IMR-90 (cell line): Measurements from ENCODE around the gene COL15A1. TPM values are rescaled to one million over a fixed set of nuclear protein-coding genes. Genes with fewer than 3 reads are reported as not detected.
A peak's percentile ranks its signal among the peaks of the same experiment; 100 is the strongest.

Experiments
- ATAC-seq: fragments of 200-7000 bp; cut with Tn5 transposase; 2 replicates; pipeline ENCODE4 v1.9.1; 2020; ENCODE audit warnings: low read depth, mild to moderate bottlenecking, moderate library complexity
- BruUV-seq: library from RNA; stranded (reverse); fragments of 400-500 nt; replicated peaks from 2 replicates; lab custom pipeline; 2021; lab: Mats Ljungman, UMichigan
- CTCF ChIA-PET: fragments of 300-600 bp; formaldehyde crosslinking; extraction: SDS; loops from one replicate; lab custom pipeline; 2021; ENCODE audit warnings: antibody characterized with exemption; lab: Yijun Ruan, JAX
- POLR2A ChIA-PET: fragments of 300-600 bp; sonication (Branson Sonifier 250); formaldehyde crosslinking; loops from one replicate; lab custom pipeline; 2022; ENCODE audit warnings: antibody characterized with exemption; ENCODE audit not compliant: unreplicated experiment; lab: Charles Lee
- DNase-seq: peaks from one replicate; pipeline ENCODE4 v3.0.0; 2013
- H2AFZ ChIP-seq: replicated peaks from 2 replicates; pipeline ENCODE3; 2013; ENCODE audit warnings: low read length, mild to moderate bottlenecking; ENCODE audit not compliant: poor library complexity
- H2AK5ac ChIP-seq: 2 replicates; pipeline ENCODE4 v1.6.1; 2013; ENCODE audit warnings: low read depth, low read length, inconsistent platforms
- H2AK9ac ChIP-seq: replicated peaks from 2 replicates; pipeline ENCODE3; 2013; ENCODE audit warnings: mild to moderate bottlenecking, low read depth, low read length, moderate library complexity; ENCODE audit not compliant: poor library complexity
- H2BK120ac ChIP-seq: 2 replicates; pipeline ENCODE4 v1.6.1; 2013; ENCODE audit warnings: low read depth, low read length, inconsistent platforms
- H2BK15ac ChIP-seq: 3 replicates; pipeline ENCODE4 v1.6.1; 2013; ENCODE audit warnings: low read depth, low read length, inconsistent platforms
- H2BK20ac ChIP-seq: 2 replicates; pipeline ENCODE4 v1.6.1; 2013; ENCODE audit warnings: low read depth, mild to moderate bottlenecking, inconsistent platforms, low read length, moderate library complexity
- H2BK5ac ChIP-seq: 2 replicates; pipeline ENCODE4 v1.6.1; 2013; ENCODE audit warnings: mild to moderate bottlenecking, low read depth, low read length, inconsistent platforms; ENCODE audit not compliant: poor library complexity, severe bottlenecking
- H3K14ac ChIP-seq: replicated peaks from 2 replicates; pipeline ENCODE4 v1.6.1; 2013; ENCODE audit warnings: low read depth, low read length, inconsistent platforms
- H3K18ac ChIP-seq: 2 replicates; pipeline ENCODE4 v1.6.1; 2013; ENCODE audit warnings: low read depth, low read length, control low read depth
- H3K23ac ChIP-seq: 2 replicates; pipeline ENCODE4 v1.6.1; 2013; ENCODE audit warnings: low read depth, low read length, inconsistent platforms
- H3K27ac ChIP-seq: 2 replicates; pipeline ENCODE4 v1.5.1; 2013; ENCODE audit warnings: mild to moderate bottlenecking, control low read depth, low read length; ENCODE audit not compliant: insufficient read depth
- H3K27me3 ChIP-seq: 2 replicates; pipeline ENCODE4 v1.6.1; 2013; ENCODE audit warnings: low read length; ENCODE audit not compliant: control insufficient read depth, insufficient read depth
- H3K36me3 ChIP-seq: 2 replicates; pipeline ENCODE4 v1.6.1; 2013; ENCODE audit warnings: low read length, mixed read lengths; ENCODE audit not compliant: control insufficient read depth, insufficient read depth
- H3K4ac ChIP-seq: 2 replicates; pipeline ENCODE4 v1.6.1; 2013; ENCODE audit warnings: low read depth, low read length, inconsistent platforms
- H3K4me1 ChIP-seq: 2 replicates; pipeline ENCODE4 v1.6.1; 2013; ENCODE audit warnings: low read length, mixed read lengths; ENCODE audit not compliant: control insufficient read depth, insufficient read depth
- H3K4me2 ChIP-seq: 2 replicates; pipeline ENCODE4 v1.6.1; 2013; ENCODE audit warnings: low read depth, mild to moderate bottlenecking, control low read depth, low read length, moderate library complexity
- H3K4me3 ChIP-seq: 2 replicates; pipeline ENCODE4 v1.5.1; 2013; ENCODE audit warnings: low read depth, mild to moderate bottlenecking, control low read depth, low read length, moderate library complexity; ENCODE audit not compliant: insufficient read depth
- H3K56ac ChIP-seq: 2 replicates; pipeline ENCODE4 v1.6.1; 2013; ENCODE audit warnings: low read length, inconsistent platforms; ENCODE audit not compliant: insufficient read depth; ENCODE audit errors: extremely low read depth
- H3K79me1 ChIP-seq, 2 experiments: 2 replicates each; pipeline ENCODE4 v1.6.1; 2013; ENCODE audit warnings: low read length in 2 of 2, inconsistent platforms in 1 of 2, low read depth in 1 of 2
- H3K9ac ChIP-seq: 2 replicates; pipeline ENCODE4 v1.6.1; 2013; ENCODE audit warnings: low read depth, low read length, control low read depth
- H3K9me1 ChIP-seq: 2 replicates; pipeline ENCODE4 v1.6.1; 2013; ENCODE audit warnings: low read length, inconsistent platforms; ENCODE audit not compliant: insufficient read depth
- H3K9me3 ChIP-seq: 2 replicates; pipeline ENCODE4 v1.6.1; 2013; ENCODE audit warnings: low read length; ENCODE audit not compliant: control insufficient read depth, insufficient read depth
- H4K20me1 ChIP-seq: 2 replicates; pipeline ENCODE4 v1.6.1; 2013; ENCODE audit warnings: low read length, inconsistent platforms; ENCODE audit not compliant: insufficient read depth
- H4K5ac ChIP-seq: 2 replicates; pipeline ENCODE4 v1.6.1; 2013; ENCODE audit warnings: mild to moderate bottlenecking, low read depth, low read length, control low read depth
- H4K8ac ChIP-seq, 2 experiments: 2 replicates each; pipeline ENCODE4 v1.6.1; 2013; ENCODE audit warnings: low read depth in 2 of 2, low read length in 2 of 2, control low read depth in 1 of 2, inconsistent platforms in 1 of 2
- H4K91ac ChIP-seq: 2 replicates; pipeline ENCODE4 v1.6.1; 2013; ENCODE audit warnings: low read depth, low read length, inconsistent platforms; ENCODE audit not compliant: insufficient read depth
- BHLHE40 ChIP-seq: fragments of 150-350 bp; IDR thresholded peaks from 2 replicates; pipeline ENCODE4 v1.6.1; 2016; ENCODE audit warnings: mild to moderate bottlenecking, low read depth, low read length
- CEBPB ChIP-seq: IDR thresholded peaks from 2 replicates; pipeline ENCODE4 v1.6.1; 2012; ENCODE audit warnings: low read depth, low read length, improper control_type of control experiment
- CTCF ChIP-seq: conservative IDR thresholded peaks from 2 replicates; pipeline ENCODE4 v1.5.1; 2012; ENCODE audit warnings: mild to moderate bottlenecking, low read depth, low read length, improper control_type of control experiment
- ELK1 ChIP-seq: fragments of 150-350 bp; IDR thresholded peaks from 2 replicates; pipeline ENCODE4 v1.6.1; 2016; ENCODE audit warnings: low read depth, mild to moderate bottlenecking, low read length, moderate library complexity, borderline replicate concordance
- FOS ChIP-seq: fragments of 150-350 bp; IDR thresholded peaks from 2 replicates; pipeline ENCODE4 v1.6.1; 2016; ENCODE audit warnings: low read depth, low read length
- MAFK ChIP-seq: IDR thresholded peaks from 2 replicates; pipeline ENCODE4 v1.6.1; 2012; ENCODE audit warnings: low read depth, low read length, improper control_type of control experiment
- MAZ ChIP-seq: IDR thresholded peaks from 2 replicates; pipeline ENCODE4 v1.6.1; 2012; ENCODE audit warnings: low read depth, mild to moderate bottlenecking, low read length, improper control_type of control experiment, moderate library complexity, borderline replicate concordance
- MXI1 ChIP-seq: IDR thresholded peaks from 2 replicates; pipeline ENCODE4 v1.6.1; 2012; ENCODE audit warnings: low read depth, mild to moderate bottlenecking, low read length, moderate library complexity, borderline replicate concordance
- NFE2L2 ChIP-seq: fragments of 150-350 bp; IDR thresholded peaks from 2 replicates; pipeline ENCODE4 v1.6.1; 2016; ENCODE audit warnings: low read depth, mild to moderate bottlenecking, low read length
- POLR2A ChIP-seq: IDR thresholded peaks from 2 replicates; pipeline ENCODE4 v1.6.1; 2012; ENCODE audit warnings: mild to moderate bottlenecking, low read depth, low read length
- RAD21 ChIP-seq: IDR thresholded peaks from 2 replicates; pipeline ENCODE4 v1.6.1; 2012; ENCODE audit warnings: low read length, improper control_type of control experiment
- RCOR1 ChIP-seq: IDR thresholded peaks from 2 replicates; pipeline ENCODE4 v1.6.1; 2012; ENCODE audit warnings: mild to moderate bottlenecking, low read length, improper control_type of control experiment; ENCODE audit not compliant: insufficient replicate concordance
- RFX5 ChIP-seq: IDR thresholded peaks from 2 replicates; pipeline ENCODE4 v1.8.0; 2012; ENCODE audit warnings: low read depth, mild to moderate bottlenecking, low read length, moderate library complexity
- SMC3 ChIP-seq: fragments of 150-350 bp; IDR thresholded peaks from 2 replicates; pipeline ENCODE4 v1.6.1; 2016; ENCODE audit warnings: low read depth, mild to moderate bottlenecking, antibody characterized with exemption, low read length, moderate library complexity
- WGBS, 2 experiments: methylation state at CpG; one replicate each; pipeline versions ENCODE4 v1.1.5 to v1.1.7; 2013; ENCODE audit warnings: missing lambda C conversion rate in 2 of 2; ENCODE audit not compliant: insufficient read length in 1 of 2; ENCODE audit errors: extremely low coverage in 2 of 2; 5-methylcytosine and 5-hydroxymethylcytosine counted together
- dilution Hi-C: fragments of 300-500 bp; cut with HindIII; formaldehyde crosslinking; loops from one replicate; pipeline ENCODE4 v1.14.3; 2018; ENCODE audit warnings: low sequenced_read_pairs; ENCODE audit not compliant: unreplicated experiment
- in situ Hi-C: fragments of 300-500 bp; cut with MboI; formaldehyde crosslinking; loops from 3 replicates; pipeline ENCODE4 v1.14.3; 2019; ENCODE audit warnings: low sequenced_read_pairs, inconsistent platforms, mixed read lengths
- intact Hi-C: fragments of 100-400 bp; cut with micrococcal nuclease; formaldehyde crosslinking; loops from 2 replicates; pipeline ENCODE4 v1.10.0; 2022
- polyA plus RNA-seq, 3 experiments: library from polyadenylated mRNA; depleted of rRNA; stranded (reverse); fragments of >200 nt; gene quantifications; 2 replicates each; pipeline ENCODE4 v1.2.3, GENCODE V29; 2012; ENCODE audit warnings: low replicate concordance in 1 of 3
- total RNA-seq: library from RNA; depleted of rRNA; stranded (reverse); fragments of >200 nt; gene quantifications from 2 replicates; pipeline ENCODE4 v1.2.3, GENCODE V29; 2012

The COL15A1 gene
- total and polyA plus RNA-seq, 2 of the 4 experiments (the other 2 are of a cell fraction), result 2.2 to 3.7 TPM

- Histone ChIP-seq H2AFZ (no peak overlapping the region), H3K18ac (no peak overlapping the region; the same call in 1 of the 2 replicates), H3K4me1 (peaks cover 13% of the 10 kb centered on the region), H3K56ac (no peak overlapping the region), H3K79me1 (peaks cover 7 to 40% of the 10 kb centered on the region in 2 experiments; a peak in 3 of 4 replicates), H4K5ac (no peak overlapping the region), H3K9me3 (peaks cover 7% of the 10 kb centered on the region), H2BK5ac (no peak overlapping the region), H3K14ac (peak overlapping the region; percentile 22; the same call in 1 of the 2 replicates), H3K27me3 (no peaks in the 10 kb centered on the region), H3K4me2 (no peak overlapping the region), H2BK120ac (peak overlapping the region; percentile 1; the same call in 1 of the 2 replicates), H3K9ac (no peak overlapping the region), H3K36me3 (peaks cover 6% of the 10 kb centered on the region; the same call in 1 of the 2 replicates), H3K9me1 (peaks cover 18% of the 10 kb centered on the region), H3K4ac (peak overlapping the region; percentile 17; the same call in 1 of the 2 replicates), H2AK9ac (no peak overlapping the region), H3K4me3 (no peak overlapping the region), H2BK15ac (peak overlapping the region; percentile 31; the same call in 2 of the 3 replicates), H3K27ac (no peak overlapping the region), H4K91ac (peak overlapping the region; percentile 47), H2BK20ac (peak overlapping the region; percentile 61; the same call in 1 of the 2 replicates), H3K23ac (peak overlapping the region; percentile 18; the same call in 1 of the 2 replicates), H4K8ac (no peak overlapping the region; a peak in 1 of 4 replicates), H4K20me1 (no peaks in the 10 kb centered on the region), H2AK5ac (peak overlapping the region; percentile 78; the same call in 1 of the 2 replicates)
- BruUV-seq, result no TSS peak
- dilution Hi-C loops (no loop called here), in situ Hi-C loops (no loop called here), intact Hi-C loops (no loop called here)
- DNase-seq (no peak), ATAC-seq (no peak)
- no peak for TF ChIP-seq ELK1
- no peak for TF ChIP-seq NFE2L2
- no peak for TF ChIP-seq MAZ
- TF ChIP-seq FOS, result no peak
- TF ChIP-seq MXI1, result no peak
- TF ChIP-seq CTCF, result no peak
- no peak for TF ChIP-seq RCOR1
- TF ChIP-seq CEBPB, result no peak
- no peak for TF ChIP-seq SMC3
- no peak for TF ChIP-seq RAD21
- no peak for TF ChIP-seq MAFK
- no peak for TF ChIP-seq POLR2A
- no peak for TF ChIP-seq BHLHE40
- TF ChIP-seq RFX5, result no peak
- POLR2A ChIA-PET, result no interaction called here
- WGBS, 2 experiments, result no CpG with 5 or more reads among the region's 3 CpGs
- CTCF ChIA-PET, result no interaction called here
Measured at GRCh38 chr9:98955259-98955658, 11.6 kb downstream of the COL15A1 start.
